Keratinocyte (primary cell): ENCODE results near the gene ADAT3. TPM values are rescaled to one million over a fixed set of nuclear protein-coding genes. Genes with fewer than 3 reads are reported as not detected.

Experiments used
- DNase-seq: peaks from one replicate; pipeline ENCODE4 v3.0.0-alpha.2; 2011; ENCODE audit warnings: low read depth, missing footprints, low spot score
- FAIRE-seq: peaks from 2 replicates; lab custom pipeline; 2011; peaks lifted over from hg19 to GRCh38; lab: Jason Lieb, UNC
- H2AFZ ChIP-seq: 2 replicates; pipeline ENCODE4 v1.6.0; 2012; ENCODE audit warnings: low read length, control low read depth, inconsistent platforms; ENCODE audit not compliant: control insufficient read depth
- H3K27ac ChIP-seq: 2 replicates; pipeline ENCODE4 v1.5.1; 2011; ENCODE audit warnings: low read length; ENCODE audit not compliant: control insufficient read depth, insufficient read depth
- H3K27me3 ChIP-seq: 3 replicates; pipeline ENCODE4 v1.6.0; 2011; ENCODE audit warnings: low read length; ENCODE audit not compliant: control insufficient read depth, insufficient read depth; ENCODE audit errors: extremely low read depth
- H3K36me3 ChIP-seq, 2 experiments: 2 replicates in 1 of 2; 3 replicates in 1 of 2; pipeline ENCODE4 v1.5.1; 2011; ENCODE audit warnings: low read length in 2 of 2, mild to moderate bottlenecking in 1 of 2; ENCODE audit not compliant: control insufficient read depth in 2 of 2, insufficient read depth in 2 of 2; ENCODE audit errors: extremely low read depth in 1 of 2
- H3K4me1 ChIP-seq: 3 replicates; pipeline ENCODE4 v1.5.1; 2011; ENCODE audit warnings: low read length; ENCODE audit not compliant: control insufficient read depth, insufficient read depth; ENCODE audit errors: extremely low read depth
- H3K4me2 ChIP-seq: 3 replicates; pipeline ENCODE4 v1.6.0; 2011; ENCODE audit warnings: low read depth, low read length; ENCODE audit not compliant: control insufficient read depth, insufficient read depth; ENCODE audit errors: extremely low read depth
- H3K4me3 ChIP-seq, 3 experiments: fragments of 200-600 bp in 1 of 3; sonication (generic) in 1 of 3; 2 replicates in 2 of 3; 3 replicates in 1 of 3; pipeline ENCODE4 v1.5.1; 2011 to 2016; ENCODE audit warnings: low read length in 3 of 3, mild to moderate bottlenecking in 3 of 3, control low read depth in 2 of 3, inconsistent platforms in 1 of 3, low read depth in 1 of 3, mixed read lengths in 1 of 3, mixed run types in 1 of 3, moderate library complexity in 1 of 3; ENCODE audit not compliant: control insufficient read depth in 2 of 3, insufficient read depth in 2 of 3; ENCODE audit errors: extremely low read depth in 1 of 3
- H3K79me2 ChIP-seq: 2 replicates; pipeline ENCODE4 v1.6.0; 2012; ENCODE audit warnings: low read length; ENCODE audit not compliant: control insufficient read depth, insufficient read depth
- H3K9ac ChIP-seq: 3 replicates; pipeline ENCODE4 v1.6.0; 2011; ENCODE audit warnings: low read length; ENCODE audit not compliant: control insufficient read depth, insufficient read depth; ENCODE audit errors: extremely low read depth
- H3K9me1 ChIP-seq: 3 replicates; pipeline ENCODE4 v1.6.0; 2011; ENCODE audit warnings: low read length; ENCODE audit not compliant: control insufficient read depth, insufficient read depth; ENCODE audit errors: extremely low read depth
- H3K9me3 ChIP-seq: 2 replicates; pipeline ENCODE4 v1.5.1; 2012; ENCODE audit warnings: low read depth, low read length; ENCODE audit not compliant: control insufficient read depth
- H4K20me1 ChIP-seq: 3 replicates; pipeline ENCODE4 v1.6.0; 2011; ENCODE audit warnings: low read length; ENCODE audit not compliant: control insufficient read depth, insufficient read depth; ENCODE audit errors: extremely low read depth
- CTCF ChIP-seq, 3 experiments: IDR thresholded peaks in 1 of 3; conservative IDR thresholded peaks in 1 of 3; optimal IDR thresholded peaks in 1 of 3; 2 replicates in 2 of 3; 3 replicates in 1 of 3; pipeline versions ENCODE3 to v1.5.1; 2011; ENCODE audit warnings: low read length in 3 of 3, mild to moderate bottlenecking in 3 of 3, moderate library complexity in 2 of 3, control low read depth in 1 of 3, inconsistent platforms in 1 of 3; ENCODE audit not compliant: insufficient read depth in 2 of 3; ENCODE audit errors: extremely low read depth in 1 of 3
- EZH2 ChIP-seq: IDR thresholded peaks from one replicate; pipeline ENCODE4 v1.6.1; 2012; ENCODE audit warnings: inconsistent platforms, mild to moderate bottlenecking, low read length, moderate library complexity
- dilution Hi-C: fragments of 300-500 bp; cut with MboI; formaldehyde crosslinking; loops from one replicate; pipeline ENCODE4 v1.7.0; 2020; ENCODE audit warnings: low sequenced_read_pairs; ENCODE audit not compliant: extremely low pct_ligation_motif_present
- polyA plus RNA-seq, 5 experiments: library from polyadenylated mRNA; depleted of rRNA in 3 of 5; stranded (reverse) in 3 of 5; stranded (forward) in 1 of 5; unstranded in 1 of 5; fragments of >200 nt; gene quantifications; 1 replicate in 1 of 5; 2 replicates in 3 of 5; 3 replicates in 1 of 5; pipeline versions ENCODE4 v1.2.1 to v1.2.3, GENCODE V29; 2011 to 2012; ENCODE audit warnings: missing spikeins in 2 of 5, low read depth in 1 of 5, low replicate concordance in 1 of 5

The ADAT3 gene
- polyA plus RNA-seq, 1 donor (not counting 4 experiments of a cell fraction or from before 2014, with no cell fraction given), result 0.55 TPM

- Histone ChIP-seq H4K20me1 (peaks cover 20% of the 10 kb centered on the region), H3K4me2 (peak overlapping the region; percentile 92), H3K9me1 (no peaks in the 10 kb centered on the region), H3K79me2 (peaks cover 79% of the 10 kb centered on the region), H3K9ac (peak overlapping the region; percentile 15), H2AFZ (no peak overlapping the region), H3K36me3 (no peaks in the 10 kb centered on the region), H3K9me3 (no peaks in the 10 kb centered on the region), H3K4me3 (peak overlapping the region in 2 of 3 experiments; percentile 88 to 92), H3K27me3 (no peaks in the 10 kb centered on the region), H3K4me1 (peaks cover 59% of the 10 kb centered on the region), H3K27ac (peak overlapping the region; percentile 17)
- dilution Hi-C loops, result no loop called here
- no peak for DNase-seq
- TF ChIP-seq EZH2 (no peak), CTCF (optimal IDR thresholded peaks at IDR 0.05 in 1 of 3, IDR thresholded peaks at IDR 0.05 in 1 of 3, conservative IDR thresholded peaks at IDR 0.05 in 1 of 3; ENCODE audit: extremely low read depth in 1 of 3, insufficient read depth in 2 of 3, low read length in 3 of 3) (no peak)
- no peak for FAIRE-seq
These were observed 45.8 kb upstream of the ADAT3 start for GRCh38 chr19:1859331-1859781.

DNA sequence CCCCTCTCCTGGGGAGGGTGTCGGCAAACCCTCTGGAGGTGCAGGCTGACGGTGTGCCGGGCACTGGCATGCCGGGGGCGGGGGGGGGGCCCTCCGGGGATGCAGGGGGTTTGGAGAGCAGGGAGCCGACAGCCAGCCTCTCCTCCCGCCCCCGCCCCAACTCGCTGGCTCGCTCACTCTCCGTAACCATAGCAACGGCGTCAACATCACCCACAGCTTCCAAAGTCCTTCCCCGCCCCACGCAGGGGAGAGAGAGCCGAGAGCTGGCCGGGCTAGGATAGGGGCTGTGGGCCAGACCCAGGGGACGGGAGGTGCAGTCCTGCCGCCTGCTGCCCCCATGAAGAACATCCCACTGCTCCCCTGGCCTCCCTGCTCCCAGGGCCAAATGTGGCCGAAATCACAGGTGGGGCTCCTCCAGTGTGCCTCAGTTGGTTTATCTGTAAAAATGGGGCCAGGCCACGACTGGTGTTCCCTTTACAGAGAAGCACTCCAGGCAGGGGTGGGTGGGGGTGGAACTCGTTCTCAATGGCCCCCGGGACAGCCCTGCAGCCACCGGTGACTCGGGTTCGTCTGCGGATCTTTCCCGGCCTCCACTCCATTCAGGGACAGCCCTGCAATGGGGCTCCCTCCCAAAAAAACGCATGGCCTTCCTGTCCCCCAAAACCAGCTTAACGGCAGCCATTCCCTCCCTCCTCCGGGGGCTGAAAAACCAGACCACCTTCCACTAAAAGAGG is 45.0 kb upstream of the ADAT3 start:
- Histone ChIP-seq H2AFZ (no peak overlapping the region), H3K4me1 (peaks cover 54% of the 10 kb centered on the region), H3K79me2 (peaks cover 71% of the 10 kb centered on the region), H3K4me3 (peak overlapping the region; percentile 76 to 92 (median 88)), H3K9ac (peak overlapping the region; percentile 84), H3K9me1 (no peaks in the 10 kb centered on the region), H3K27me3 (no peaks in the 10 kb centered on the region), H4K20me1 (peaks cover 20% of the 10 kb centered on the region), H3K9me3 (no peaks in the 10 kb centered on the region), H3K36me3 (no peaks in the 10 kb centered on the region), H3K27ac (peak overlapping the region; percentile 57), H3K4me2 (peak overlapping the region; percentile 92)
- dilution Hi-C loops, result no loop called here
- TF ChIP-seq CTCF (optimal IDR thresholded peaks at IDR 0.05 in 1 of 3, IDR thresholded peaks at IDR 0.05 in 1 of 3, conservative IDR thresholded peaks at IDR 0.05 in 1 of 3; ENCODE audit: extremely low read depth in 1 of 3, insufficient read depth in 2 of 3, low read length in 3 of 3) (no peak), EZH2 (no peak)
- FAIRE-seq (no peak), DNase-seq (no peak)
